ENCODE results near the gene PLXND1. TPM values are rescaled to one million over a fixed set of nuclear protein-coding genes. Genes with fewer than 3 reads are reported as not detected.

PLXND1 gene
- total RNA-seq, 1 donor from 2014 or later: 9.0 TPM

DNA sequence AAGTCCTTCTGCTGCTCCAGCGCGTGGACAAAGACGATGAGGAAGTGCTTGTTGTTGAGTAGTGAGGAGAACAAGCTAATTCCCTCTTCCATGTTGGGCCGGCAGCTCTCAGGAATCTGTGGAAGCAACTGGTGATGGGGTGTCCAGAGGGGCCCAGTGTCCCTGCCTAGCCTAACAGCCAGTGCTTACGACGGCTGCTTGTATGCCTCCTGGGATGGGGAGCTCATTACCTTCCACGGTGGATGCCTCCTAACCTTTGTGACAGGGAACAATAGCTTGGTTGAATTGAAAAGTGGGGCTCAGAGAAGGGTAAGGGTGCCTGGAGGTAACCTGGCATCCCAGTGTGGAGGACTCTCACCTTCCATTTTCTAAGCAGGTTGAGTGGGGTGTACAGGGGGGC is 40.6 kb downstream of the PLXND1 start:
- peaks cover 2% of the 10 kb centered on the region for H3K27me3 Mint-ChIP-seq (ENCODE audit: insufficient read depth, low read depth)
- DNase-seq (ENCODE audit: low spot score): no peak
- H3K9me3 ChIP-seq (ENCODE audit: low read depth): no peaks in the 10 kb centered on the region
- H3K4me1 Mint-ChIP-seq: no peaks in the 10 kb centered on the region
- H3K27me3 ChIP-seq: no peaks in the 10 kb centered on the region
- no peak overlapping the region for H3K4me3 ChIP-seq
- H3K27ac Mint-ChIP-seq: no peak overlapping the region
- no peaks in the 10 kb centered on the region for H3F3A ChIP-seq (ENCODE audit: low read depth)
- H3K4me1 ChIP-seq: peaks cover 5% of the 10 kb centered on the region
- H3K79me2 ChIP-seq (ENCODE audit: low read depth): no peaks in the 10 kb centered on the region
- TF ChIP-seq, protein P1, sequence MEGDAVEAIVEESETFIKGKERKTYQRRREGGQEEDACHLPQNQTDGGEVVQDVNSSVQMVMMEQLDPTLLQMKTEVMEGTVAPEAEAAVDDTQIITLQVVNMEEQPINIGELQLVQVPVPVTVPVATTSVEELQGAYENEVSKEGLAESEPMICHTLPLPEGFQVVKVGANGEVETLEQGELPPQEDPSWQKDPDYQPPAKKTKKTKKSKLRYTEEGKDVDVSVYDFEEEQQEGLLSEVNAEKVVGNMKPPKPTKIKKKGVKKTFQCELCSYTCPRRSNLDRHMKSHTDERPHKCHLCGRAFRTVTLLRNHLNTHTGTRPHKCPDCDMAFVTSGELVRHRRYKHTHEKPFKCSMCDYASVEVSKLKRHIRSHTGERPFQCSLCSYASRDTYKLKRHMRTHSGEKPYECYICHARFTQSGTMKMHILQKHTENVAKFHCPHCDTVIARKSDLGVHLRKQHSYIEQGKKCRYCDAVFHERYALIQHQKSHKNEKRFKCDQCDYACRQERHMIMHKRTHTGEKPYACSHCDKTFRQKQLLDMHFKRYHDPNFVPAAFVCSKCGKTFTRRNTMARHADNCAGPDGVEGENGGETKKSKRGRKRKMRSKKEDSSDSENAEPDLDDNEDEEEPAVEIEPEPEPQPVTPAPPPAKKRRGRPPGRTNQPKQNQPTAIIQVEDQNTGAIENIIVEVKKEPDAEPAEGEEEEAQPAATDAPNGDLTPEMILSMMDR (IDR thresholded peaks at IDR 0.05): no peak
- TF ChIP-seq EZH2 (IDR thresholded peaks at IDR 0.05): no peak
- TF ChIP-seq EZH2phosphoT487 (IDR thresholded peaks at IDR 0.05): no peak
- no peak overlapping the region for H2AFZ ChIP-seq (replicated peaks)
- H3K4me2 ChIP-seq: no peak overlapping the region
- no peak overlapping the region for H3K4me3 Mint-ChIP-seq
- no peaks in the 10 kb centered on the region for H3K9me3 Mint-ChIP-seq
- H4K20me1 ChIP-seq (ENCODE audit: low read depth): no peaks in the 10 kb centered on the region
- no peaks in the 10 kb centered on the region for H3K36me3 ChIP-seq
- no peak overlapping the region for H3K9ac ChIP-seq
- no peaks in the 10 kb centered on the region for H3K36me3 Mint-ChIP-seq
- no peak overlapping the region for H3K27ac ChIP-seq

DNA sequence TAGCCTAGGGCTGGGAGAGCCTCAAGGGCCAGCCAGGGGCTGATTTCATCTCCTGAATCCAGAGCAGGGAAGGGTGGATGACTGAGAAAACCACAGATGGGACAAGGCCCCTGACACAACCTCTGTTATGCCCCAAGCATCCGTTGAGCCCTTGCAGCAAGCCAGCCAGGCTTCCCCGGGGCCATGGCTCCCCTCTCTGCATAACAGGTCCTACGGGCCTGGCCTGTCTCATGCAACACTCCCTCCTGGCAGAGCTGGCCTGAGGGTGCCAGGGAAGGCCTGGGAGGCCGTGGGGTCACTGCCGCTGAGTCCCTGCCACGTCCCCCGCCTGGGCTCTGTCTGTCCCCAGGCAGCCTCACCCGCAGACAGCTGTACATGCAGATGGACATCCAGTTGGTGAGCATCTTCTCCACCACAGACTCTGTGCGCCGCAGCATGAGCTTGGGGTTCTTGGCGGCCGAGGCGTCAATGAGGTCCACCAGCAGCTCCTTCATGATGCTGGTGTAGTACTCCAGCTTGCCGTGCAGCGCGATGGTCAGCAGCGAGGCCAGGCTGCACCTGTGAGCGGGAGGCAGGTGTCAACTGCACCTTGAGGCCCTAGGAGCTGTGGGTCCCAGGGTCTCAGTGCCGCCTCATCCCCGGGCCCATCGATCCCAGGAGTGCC is 41.4 kb downstream of the PLXND1 start:
- Histone ChIP-seq H3K27ac (no peak overlapping the region), H3K4me1 (peaks cover 11% of the 10 kb centered on the region), H3K79me2 (ENCODE audit: low read depth) (no peaks in the 10 kb centered on the region), H3F3A (ENCODE audit: low read depth) (no peaks in the 10 kb centered on the region), H3K27me3 (no peaks in the 10 kb centered on the region), H3K9ac (no peak overlapping the region), H3K36me3 (no peaks in the 10 kb centered on the region), H3K4me3 (no peak overlapping the region), H3K9me3 (ENCODE audit: low read depth) (no peaks in the 10 kb centered on the region), H2AFZ (replicated peaks) (no peak overlapping the region), H4K20me1 (ENCODE audit: low read depth) (no peaks in the 10 kb centered on the region), H3K4me2 (no peak overlapping the region)
- H3K4me3 Mint-ChIP-seq: no peak overlapping the region
- peaks cover 5% of the 10 kb centered on the region for H3K4me1 Mint-ChIP-seq
- TF ChIP-seq EZH2phosphoT487 (IDR thresholded peaks at IDR 0.05) (no peak), EZH2 (IDR thresholded peaks at IDR 0.05) (no peak)
- TF ChIP-seq, protein P1 (IDR thresholded peaks at IDR 0.05): no peak
- no peak overlapping the region for H3K27ac Mint-ChIP-seq
- DNase-seq (ENCODE audit: low spot score): no peak
- peaks cover 2% of the 10 kb centered on the region for H3K27me3 Mint-ChIP-seq (ENCODE audit: insufficient read depth, low read depth)
- no peaks in the 10 kb centered on the region for H3K36me3 Mint-ChIP-seq
- H3K9me3 Mint-ChIP-seq: no peaks in the 10 kb centered on the region

- Histone ChIP-seq H3K9ac (no peak overlapping the region), H3K79me2 (ENCODE audit: low read depth) (no peaks in the 10 kb centered on the region), H3K27me3 (no peaks in the 10 kb centered on the region), H3F3A (ENCODE audit: low read depth) (no peaks in the 10 kb centered on the region), H4K20me1 (ENCODE audit: low read depth) (no peaks in the 10 kb centered on the region), H3K4me3 (no peak overlapping the region), H3K4me2 (no peak overlapping the region), H3K36me3 (no peaks in the 10 kb centered on the region), H3K4me1 (peaks cover 11% of the 10 kb centered on the region), H2AFZ (replicated peaks) (no peak overlapping the region), H3K9me3 (ENCODE audit: low read depth) (no peaks in the 10 kb centered on the region), H3K27ac (no peak overlapping the region)
- Mint-ChIP-seq H3K27me3 (ENCODE audit: insufficient read depth, low read depth) (peaks cover 2% of the 10 kb centered on the region), H3K9me3 (no peaks in the 10 kb centered on the region), H3K4me3 (no peak overlapping the region), H3K4me1 (peaks cover 5% of the 10 kb centered on the region), H3K27ac (no peak overlapping the region), H3K36me3 (no peaks in the 10 kb centered on the region)
- TF ChIP-seq, protein P1 (IDR thresholded peaks at IDR 0.05): no peak
- no peak for DNase-seq (ENCODE audit: low spot score)
Measured at GRCh38 chr3:129563850-129564535, 42.5 kb downstream of the PLXND1 start.

Data from neural progenitor cell (in vitro differentiated cells).